DOHH2 (cell line): Measurements from ENCODE around the gene WASHC2C.
"Not testable (repeated sequence)": the region's sequence is repeated elsewhere in the genome, so short reads cannot be mapped to it uniquely, and the experiment has no call there.

Experiments used
- H3F3A ChIP-seq: fragments of 200-600 bp; sonication (generic), shearing (Covaris generic); 2 replicates; pipeline ENCODE4 v1.6.0; 2016; ENCODE audit warnings: antibody characterized with exemption, mild to moderate bottlenecking; ENCODE audit not compliant: control insufficient read depth, insufficient read depth
- H3K27ac ChIP-seq: fragments of 200-600 bp; sonication (generic); 2 replicates; pipeline ENCODE4 v1.5.1; 2014; ENCODE audit warnings: low read depth, mild to moderate bottlenecking, low read length, moderate library complexity
- H3K27me3 ChIP-seq: fragments of 200-600 bp; sonication (generic); 2 replicates; pipeline ENCODE4 v1.6.1; 2014; ENCODE audit warnings: mild to moderate bottlenecking, low read length, mixed read lengths; ENCODE audit not compliant: control insufficient read depth
- H3K36me3 ChIP-seq: fragments of 200-600 bp; sonication (generic); 2 replicates; pipeline ENCODE4 v1.6.1; 2014; ENCODE audit warnings: mild to moderate bottlenecking, low read length, moderate library complexity, mixed read lengths; ENCODE audit not compliant: control insufficient read depth
- H3K4me1 ChIP-seq: fragments of 200-600 bp; sonication (generic); 2 replicates; pipeline ENCODE4 v1.6.1; 2014; ENCODE audit warnings: mild to moderate bottlenecking, low read length, mixed read lengths; ENCODE audit not compliant: control insufficient read depth
- H3K4me2 ChIP-seq: fragments of 200-600 bp; sonication (generic); 2 replicates; pipeline ENCODE4 v1.6.0; 2014; ENCODE audit warnings: mild to moderate bottlenecking, low read length, moderate library complexity
- H3K4me3 ChIP-seq: fragments of 200-600 bp; sonication (generic); 2 replicates; pipeline ENCODE4 v1.5.1; 2014; ENCODE audit warnings: mild to moderate bottlenecking, low read length, mixed read lengths
- H3K79me2 ChIP-seq: fragments of 200-600 bp; sonication (generic); 2 replicates; pipeline ENCODE4 v1.6.1; 2014; ENCODE audit warnings: mild to moderate bottlenecking, low read length, mixed read lengths; ENCODE audit not compliant: control insufficient read depth
- H3K9me2 ChIP-seq: fragments of 200-600 bp; sonication (generic); replicated peaks from 2 replicates; pipeline ENCODE4 v1.6.1; 2014; ENCODE audit warnings: mild to moderate bottlenecking, low read length, mixed read lengths; ENCODE audit not compliant: control insufficient read depth
- H3K9me3 ChIP-seq: fragments of 200-600 bp; sonication (generic); 2 replicates; pipeline ENCODE4 v1.6.1; 2014; ENCODE audit warnings: antibody characterized with exemption, low read length, mixed read lengths; ENCODE audit not compliant: control insufficient read depth, insufficient read depth
- H4K20me1 ChIP-seq: fragments of 200-600 bp; sonication (generic); 2 replicates; pipeline ENCODE4 v1.6.0; 2014; ENCODE audit warnings: low read depth, mild to moderate bottlenecking, antibody characterized with exemption, low read length, moderate library complexity; ENCODE audit not compliant: control insufficient read depth, insufficient read depth

WASHC2C gene

GRCh38 chr10:45786217-45786616, 59.2 kb downstream of the WASHC2C start:
- not testable (repeated sequence) for H3K4me2 ChIP-seq, H3K27me3 ChIP-seq, H3K9me2 ChIP-seq, H4K20me1 ChIP-seq, H3K9me3 ChIP-seq, H3K36me3 ChIP-seq, H3F3A ChIP-seq, H3K79me2 ChIP-seq, H3K4me3 ChIP-seq, H3K4me1 ChIP-seq, H3K27ac ChIP-seq

- not testable (repeated sequence) for H3K9me3 ChIP-seq, H3K27me3 ChIP-seq, H3K4me3 ChIP-seq, H3K36me3 ChIP-seq, H3K27ac ChIP-seq, H4K20me1 ChIP-seq, H3F3A ChIP-seq, H3K9me2 ChIP-seq, H3K4me1 ChIP-seq, H3K79me2 ChIP-seq, H3K4me2 ChIP-seq
These were observed 60.2 kb downstream of the WASHC2C start for GRCh38 chr10:45787212-45787741.

- not testable (repeated sequence) for H3K27ac ChIP-seq, H4K20me1 ChIP-seq, H3K9me2 ChIP-seq, H3K36me3 ChIP-seq, H3K4me1 ChIP-seq, H3K27me3 ChIP-seq, H3F3A ChIP-seq, H3K79me2 ChIP-seq, H3K9me3 ChIP-seq, H3K4me2 ChIP-seq, H3K4me3 ChIP-seq
These were observed 62.9 kb downstream of the WASHC2C start for GRCh38 chr10:45789991-45790390.

- H3K36me3 ChIP-seq, H3K9me3 ChIP-seq, H3K9me2 ChIP-seq, H3K4me3 ChIP-seq, H3F3A ChIP-seq, H4K20me1 ChIP-seq, H3K27me3 ChIP-seq, H3K4me2 ChIP-seq, H3K79me2 ChIP-seq, H3K4me1 ChIP-seq, H3K27ac ChIP-seq: not testable (repeated sequence)
These were observed 63.8 kb downstream of the WASHC2C start for GRCh38 chr10:45790694-45791426.

DNA sequence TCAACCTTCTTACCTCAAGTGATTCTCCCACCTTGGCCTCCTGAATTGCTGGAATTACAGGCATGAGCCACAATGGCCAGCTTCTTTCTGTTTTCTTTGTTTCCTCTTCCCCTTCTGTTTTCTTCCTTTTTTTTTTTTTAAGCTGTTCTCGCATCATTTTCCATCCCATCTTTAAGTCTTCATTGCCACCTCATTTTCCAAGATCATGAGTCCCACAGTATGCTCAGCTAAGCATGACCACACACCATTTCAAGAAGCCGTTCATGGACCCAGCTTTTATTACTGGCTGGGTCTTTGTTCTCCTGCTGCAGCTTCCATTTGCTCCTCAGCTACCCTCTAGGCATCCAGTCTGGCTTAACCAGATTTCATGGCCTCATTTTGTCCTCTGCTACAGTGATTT, 67.7 kb downstream of the WASHC2C start:
- not testable (repeated sequence) for H4K20me1 ChIP-seq, H3K9me2 ChIP-seq, H3K79me2 ChIP-seq, H3K4me1 ChIP-seq, H3K27ac ChIP-seq, H3K27me3 ChIP-seq, H3F3A ChIP-seq, H3K4me2 ChIP-seq, H3K36me3 ChIP-seq, H3K4me3 ChIP-seq, H3K9me3 ChIP-seq

DNA sequence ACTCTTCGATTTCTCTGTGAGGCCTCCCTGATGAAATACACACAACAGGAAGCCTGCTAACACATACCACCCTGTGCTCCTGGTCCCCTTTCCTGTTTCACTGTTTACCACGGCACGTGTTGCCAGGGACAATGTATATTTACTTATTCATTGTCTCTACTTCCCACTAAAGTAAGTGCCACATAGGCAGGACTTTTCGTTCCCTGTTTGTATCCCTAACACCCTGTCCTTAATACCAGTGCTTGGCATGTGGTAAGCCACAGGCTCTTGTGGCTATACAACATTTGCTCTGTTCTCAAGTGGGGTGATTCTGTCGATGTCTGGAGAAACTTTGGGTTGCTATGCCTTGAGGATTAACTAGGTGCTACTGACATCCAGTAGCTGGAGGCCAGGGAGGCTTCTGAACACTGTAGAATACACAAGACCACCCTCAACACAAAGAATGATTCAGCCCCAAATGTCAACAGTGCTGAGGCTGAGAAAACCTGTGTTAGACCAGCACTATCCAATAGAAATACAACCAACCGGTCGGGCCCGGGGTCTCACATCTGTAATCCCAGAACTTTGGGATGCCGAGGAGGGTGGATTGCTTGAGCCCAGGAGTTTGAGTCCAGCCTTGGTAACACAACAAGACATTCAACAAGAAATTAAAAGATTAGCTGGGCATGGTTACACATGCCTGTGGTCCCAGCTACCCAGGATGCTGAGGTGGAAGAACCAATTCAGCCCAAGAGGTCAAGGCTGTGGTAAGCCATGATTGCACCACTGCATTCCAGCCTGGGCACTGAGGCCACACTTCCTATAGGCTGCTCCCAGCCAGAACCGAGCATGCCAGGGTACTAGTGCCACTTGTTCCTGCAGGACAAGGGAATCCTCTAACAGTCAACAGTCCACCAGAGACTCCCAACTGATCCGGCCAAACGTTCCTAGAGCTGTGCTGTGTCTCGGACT, 76.3 kb downstream of the WASHC2C start:
- H3K4me1 ChIP-seq, H3F3A ChIP-seq, H3K27ac ChIP-seq, H3K4me2 ChIP-seq, H3K9me2 ChIP-seq, H3K9me3 ChIP-seq, H3K79me2 ChIP-seq, H3K4me3 ChIP-seq, H3K36me3 ChIP-seq, H4K20me1 ChIP-seq, H3K27me3 ChIP-seq: not testable (repeated sequence)

DNA sequence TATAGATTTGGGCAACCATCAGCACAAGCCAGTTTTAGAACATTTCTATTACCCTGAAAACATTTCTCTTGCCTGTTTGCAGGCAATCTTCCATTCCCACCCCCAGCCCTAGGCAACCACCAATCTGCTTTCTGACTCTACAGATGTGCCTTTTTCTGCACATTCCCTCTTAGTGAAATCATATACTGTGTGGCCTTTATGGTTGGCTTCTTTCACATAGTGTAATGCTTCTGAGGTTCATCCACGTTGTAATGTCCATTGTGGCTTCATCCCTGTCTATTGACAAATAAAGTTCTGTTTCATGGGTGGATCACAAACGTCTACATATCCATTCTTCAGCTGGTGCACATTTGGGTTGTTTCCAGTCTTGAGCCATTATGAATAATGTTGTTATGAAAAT, 77.9 kb downstream of the WASHC2C start:
- not testable (repeated sequence) for H3K4me2 ChIP-seq, H3K27ac ChIP-seq, H3K79me2 ChIP-seq, H3F3A ChIP-seq, H3K9me3 ChIP-seq, H4K20me1 ChIP-seq, H3K27me3 ChIP-seq, H3K4me1 ChIP-seq, H3K4me3 ChIP-seq, H3K36me3 ChIP-seq, H3K9me2 ChIP-seq
